GM23338 (cell line): Measurements from ENCODE around the gene PRDM7. TPM values are rescaled to one million over a fixed set of nuclear protein-coding genes. Genes with fewer than 3 reads are reported as not detected.

Source experiments
- ATAC-seq: fragments of 200-7000 bp; cut with Tn5 transposase; 3 replicates; pipeline ENCODE4 v1.9.1; 2020
- DNase-seq: peaks from one replicate; pipeline ENCODE4 v3.0.0-alpha.2; 2015; ENCODE audit warnings: low spot score
- H2AFZ ChIP-seq: fragments of 200-600 bp; sonication (generic); 2 replicates; pipeline ENCODE4 v1.8.0; 2016; ENCODE audit warnings: antibody characterized with exemption, mild to moderate bottlenecking, moderate library complexity
- H3F3A ChIP-seq: fragments of 200-600 bp; sonication (generic); replicated peaks from 2 replicates; pipeline ENCODE4 v1.8.0; 2017; ENCODE audit warnings: antibody characterized with exemption, mixed run types, low read depth
- H3K27ac ChIP-seq: fragments of 200-600 bp; sonication (generic); 2 replicates; pipeline ENCODE4 v1.6.1; 2016; ENCODE audit warnings: low read depth
- H3K27me3 ChIP-seq: fragments of 200-600 bp; sonication (generic); 2 replicates; pipeline ENCODE4 v1.8.0; 2016; ENCODE audit warnings: mild to moderate bottlenecking, mixed run types, moderate library complexity; ENCODE audit not compliant: insufficient read depth
- H3K36me3 ChIP-seq: fragments of 200-600 bp; sonication (generic); 2 replicates; pipeline ENCODE4 v1.8.0; 2016; ENCODE audit warnings: mild to moderate bottlenecking; ENCODE audit not compliant: insufficient read depth
- H3K4me1 ChIP-seq: fragments of 200-600 bp; sonication (generic); 2 replicates; pipeline ENCODE4 v1.8.0; 2016; ENCODE audit warnings: mild to moderate bottlenecking, moderate library complexity; ENCODE audit not compliant: insufficient read depth
- H3K4me2 ChIP-seq: fragments of 200-600 bp; sonication (generic); 2 replicates; pipeline ENCODE4 v1.7.1; 2017; ENCODE audit warnings: mixed run types
- H3K4me3 ChIP-seq: fragments of 200-600 bp; sonication (generic); 2 replicates; pipeline ENCODE4 v1.6.1; 2016; ENCODE audit warnings: mixed run types
- H3K79me2 ChIP-seq: fragments of 200-600 bp; sonication (generic); replicated peaks from 2 replicates; pipeline ENCODE4 v1.8.0; 2017; ENCODE audit warnings: mild to moderate bottlenecking; ENCODE audit not compliant: insufficient read depth
- H3K9me2 ChIP-seq: fragments of 200-600 bp; sonication (generic); 2 replicates; pipeline ENCODE4 v1.8.0; 2017; ENCODE audit not compliant: insufficient read depth
- H4K20me1 ChIP-seq: fragments of 200-600 bp; sonication (generic); replicated peaks from 2 replicates; pipeline ENCODE4 v1.8.0; 2017; ENCODE audit warnings: mild to moderate bottlenecking; ENCODE audit not compliant: insufficient read depth
- H3K27ac Mint-ChIP-seq: 2 replicates; pipeline ENCODE4 v1.8.0; 2020; ENCODE audit warnings: inconsistent platforms, mild to moderate bottlenecking, moderate library complexity, mixed read lengths
- H3K27me3 Mint-ChIP-seq: 3 replicates; pipeline ENCODE4 v1.8.0; 2022; ENCODE audit warnings: low read depth, mild to moderate bottlenecking, moderate library complexity, mixed read lengths, inconsistent platforms; ENCODE audit not compliant: insufficient read depth, poor library complexity
- H3K36me3 Mint-ChIP-seq: 3 replicates; pipeline ENCODE4 v1.8.0; 2021; ENCODE audit warnings: low read depth, mild to moderate bottlenecking, inconsistent platforms, moderate library complexity, mixed read lengths
- H3K4me1 Mint-ChIP-seq: 3 replicates; pipeline ENCODE4 v1.8.0; 2020; ENCODE audit warnings: mild to moderate bottlenecking, inconsistent platforms, mixed read lengths
- H3K4me3 Mint-ChIP-seq: 3 replicates; pipeline ENCODE4 v1.8.0; 2021; ENCODE audit warnings: moderate library complexity, mild to moderate bottlenecking, inconsistent platforms, mixed read lengths
- H3K9me3 Mint-ChIP-seq: 3 replicates; pipeline ENCODE4 v1.8.0; 2020; ENCODE audit warnings: moderate library complexity, mild to moderate bottlenecking, inconsistent platforms, mixed read lengths
- JUNB ChIP-seq: IDR thresholded peaks from one replicate; pipeline ENCODE4 v1.6.1; 2016; ENCODE audit warnings: antibody characterized with exemption; ENCODE audit not compliant: unreplicated experiment
- NANOG ChIP-seq: IDR thresholded peaks from 2 replicates; pipeline ENCODE4 v1.6.1; 2016; ENCODE audit warnings: antibody characterized with exemption, borderline replicate concordance
- STAT1 ChIP-seq: IDR thresholded peaks from one replicate; pipeline ENCODE4 v1.6.1; 2016; ENCODE audit warnings: antibody characterized with exemption; ENCODE audit not compliant: unreplicated experiment
- ZNF114 ChIP-seq: fragments of 250-450 bp; sonication (Bioruptor Pico); IDR thresholded peaks from 2 replicates; pipeline ENCODE4 v1.5.0; 2020; ENCODE audit warnings: mild to moderate bottlenecking, moderate library complexity
- ZNF331 ChIP-seq: fragments of 250-450 bp; sonication (Bioruptor Pico); IDR thresholded peaks from 2 replicates; pipeline ENCODE4 v1.5.0; 2020; ENCODE audit warnings: low read depth, mild to moderate bottlenecking, moderate library complexity
- polyA plus RNA-seq: library from polyadenylated mRNA; unstranded; fragments of >200 nt; fragmentation: Nextera tagmentation; extraction: Ambion mirVana; gene quantifications from 2 replicates; pipeline ENCODE4 v1.2.1, GENCODE V29; 2016
- total RNA-seq: library from RNA; depleted of rRNA; stranded (reverse); fragments of >200 nt; shearing (Covaris generic); gene quantifications from 2 replicates; pipeline ENCODE4 v1.2.3, GENCODE V29; 2014
- TF ChIP-seq, protein P1 (sequence below): IDR thresholded peaks from one replicate; pipeline ENCODE4 v1.6.1; 2018; ENCODE audit warnings: antibody characterized with exemption; ENCODE audit not compliant: unreplicated experiment
- TF ChIP-seq, protein P2 (sequence below), 2 experiments: fragments of 200-600 bp in 1 of 2; sonication (generic) in 1 of 2; conservative IDR thresholded peaks; 2 replicates each; pipeline versions ENCODE4 v1.5.1 to v1.6.1; 2016 to 2017; ENCODE audit warnings: antibody characterized with exemption in 2 of 2, low read depth in 2 of 2, mild to moderate bottlenecking in 2 of 2, moderate library complexity in 1 of 2
- TF ChIP-seq, protein P3 (sequence below): IDR thresholded peaks from 2 replicates; pipeline ENCODE4 v1.6.1; 2016; ENCODE audit warnings: antibody characterized with exemption

The PRDM7 gene
- total and polyA plus RNA-seq, 2 experiments from 2014 or later = 0.08 TPM; not detected in 1

DNA sequence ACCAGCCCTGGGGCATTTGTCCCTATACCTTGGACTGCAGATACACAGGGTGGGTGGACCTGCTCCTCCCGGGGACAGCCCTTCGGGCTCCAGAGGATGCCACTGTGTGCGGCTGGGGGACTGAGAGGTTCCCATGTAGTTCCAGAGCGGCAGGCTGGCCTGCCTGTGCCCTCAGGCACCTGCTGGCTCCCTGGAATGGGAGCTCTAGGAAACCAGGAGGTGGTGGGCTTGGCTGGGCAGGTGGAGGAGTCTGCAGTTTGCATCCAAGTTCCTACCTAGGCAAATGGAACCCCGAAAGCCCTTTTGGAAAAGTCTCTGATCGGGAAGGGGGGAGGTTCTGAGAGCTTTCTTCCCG is 58.9 kb downstream of the PRDM7 start (continued):
- TF ChIP-seq, protein P1, sequence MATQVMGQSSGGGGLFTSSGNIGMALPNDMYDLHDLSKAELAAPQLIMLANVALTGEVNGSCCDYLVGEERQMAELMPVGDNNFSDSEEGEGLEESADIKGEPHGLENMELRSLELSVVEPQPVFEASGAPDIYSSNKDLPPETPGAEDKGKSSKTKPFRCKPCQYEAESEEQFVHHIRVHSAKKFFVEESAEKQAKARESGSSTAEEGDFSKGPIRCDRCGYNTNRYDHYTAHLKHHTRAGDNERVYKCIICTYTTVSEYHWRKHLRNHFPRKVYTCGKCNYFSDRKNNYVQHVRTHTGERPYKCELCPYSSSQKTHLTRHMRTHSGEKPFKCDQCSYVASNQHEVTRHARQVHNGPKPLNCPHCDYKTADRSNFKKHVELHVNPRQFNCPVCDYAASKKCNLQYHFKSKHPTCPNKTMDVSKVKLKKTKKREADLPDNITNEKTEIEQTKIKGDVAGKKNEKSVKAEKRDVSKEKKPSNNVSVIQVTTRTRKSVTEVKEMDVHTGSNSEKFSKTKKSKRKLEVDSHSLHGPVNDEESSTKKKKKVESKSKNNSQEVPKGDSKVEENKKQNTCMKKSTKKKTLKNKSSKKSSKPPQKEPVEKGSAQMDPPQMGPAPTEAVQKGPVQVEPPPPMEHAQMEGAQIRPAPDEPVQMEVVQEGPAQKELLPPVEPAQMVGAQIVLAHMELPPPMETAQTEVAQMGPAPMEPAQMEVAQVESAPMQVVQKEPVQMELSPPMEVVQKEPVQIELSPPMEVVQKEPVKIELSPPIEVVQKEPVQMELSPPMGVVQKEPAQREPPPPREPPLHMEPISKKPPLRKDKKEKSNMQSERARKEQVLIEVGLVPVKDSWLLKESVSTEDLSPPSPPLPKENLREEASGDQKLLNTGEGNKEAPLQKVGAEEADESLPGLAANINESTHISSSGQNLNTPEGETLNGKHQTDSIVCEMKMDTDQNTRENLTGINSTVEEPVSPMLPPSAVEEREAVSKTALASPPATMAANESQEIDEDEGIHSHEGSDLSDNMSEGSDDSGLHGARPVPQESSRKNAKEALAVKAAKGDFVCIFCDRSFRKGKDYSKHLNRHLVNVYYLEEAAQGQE = no peak
- TF ChIP-seq NANOG (no peak), STAT1 (no peak), ZNF114 (CRISPR knock-in tag) (no peak), ZNF331 (no peak)

DNA sequence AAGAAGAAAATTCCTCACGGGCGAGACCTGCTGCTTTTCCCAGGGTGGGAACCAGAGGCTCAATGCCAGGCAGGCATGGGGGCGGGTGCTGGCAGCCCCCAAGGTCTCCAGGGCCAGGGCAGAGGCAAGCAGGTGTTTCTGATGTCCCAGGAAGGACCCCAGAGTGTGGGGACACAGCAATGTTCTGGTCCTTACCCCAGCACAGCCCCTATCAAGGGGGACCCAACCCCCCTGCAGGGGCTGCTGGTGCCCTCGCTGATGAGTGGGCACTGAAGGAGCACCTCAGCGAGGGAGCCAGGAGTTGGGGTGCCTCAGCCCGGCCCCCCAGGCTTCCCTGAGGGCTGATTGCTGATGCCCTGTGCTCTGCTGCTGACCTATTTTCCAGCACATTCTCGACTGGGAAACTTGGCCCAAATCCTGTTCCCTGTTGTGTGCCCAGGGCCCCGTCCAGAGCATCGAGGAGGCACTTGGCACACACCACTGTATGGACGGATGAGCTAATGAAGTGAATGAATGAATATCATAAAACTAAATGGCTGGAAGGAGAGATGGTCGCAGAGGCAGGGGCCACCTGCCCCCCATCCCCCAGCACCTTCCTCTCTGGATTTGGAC is 60.7 kb downstream of the PRDM7 start:
- H3K79me2 ChIP-seq = peaks cover 23% of the 10 kb centered on the region
- H3F3A ChIP-seq = peaks cover 29% of the 10 kb centered on the region; the same call in 1 of the 2 replicates
- H3K4me3 Mint-ChIP-seq = no peak overlapping the region
- peaks cover 12% of the 10 kb centered on the region for H4K20me1 ChIP-seq
- peaks cover 3% of the 10 kb centered on the region; the same call in 1 of the 3 replicates for H3K9me3 Mint-ChIP-seq
- H3K27ac Mint-ChIP-seq = no peak overlapping the region
- no peaks in the 10 kb centered on the region for H3K9me2 ChIP-seq
- DNase-seq = no peak
- H3K27me3 Mint-ChIP-seq = peaks cover 21% of the 10 kb centered on the region
- no peaks in the 10 kb centered on the region for H3K36me3 ChIP-seq
- H3K4me1 ChIP-seq = peaks cover 24% of the 10 kb centered on the region
- peaks cover 19% of the 10 kb centered on the region for H3K36me3 Mint-ChIP-seq
- no peak overlapping the region for H3K27ac ChIP-seq
- peaks cover 19% of the 10 kb centered on the region for H3K4me1 Mint-ChIP-seq
- no peaks in the 10 kb centered on the region for H3K27me3 ChIP-seq
- no peak overlapping the region for H2AFZ ChIP-seq
- no peak overlapping the region for H3K4me2 ChIP-seq
- no peak for ATAC-seq
- no peak overlapping the region for H3K4me3 ChIP-seq
- TF ChIP-seq, protein P2, sequence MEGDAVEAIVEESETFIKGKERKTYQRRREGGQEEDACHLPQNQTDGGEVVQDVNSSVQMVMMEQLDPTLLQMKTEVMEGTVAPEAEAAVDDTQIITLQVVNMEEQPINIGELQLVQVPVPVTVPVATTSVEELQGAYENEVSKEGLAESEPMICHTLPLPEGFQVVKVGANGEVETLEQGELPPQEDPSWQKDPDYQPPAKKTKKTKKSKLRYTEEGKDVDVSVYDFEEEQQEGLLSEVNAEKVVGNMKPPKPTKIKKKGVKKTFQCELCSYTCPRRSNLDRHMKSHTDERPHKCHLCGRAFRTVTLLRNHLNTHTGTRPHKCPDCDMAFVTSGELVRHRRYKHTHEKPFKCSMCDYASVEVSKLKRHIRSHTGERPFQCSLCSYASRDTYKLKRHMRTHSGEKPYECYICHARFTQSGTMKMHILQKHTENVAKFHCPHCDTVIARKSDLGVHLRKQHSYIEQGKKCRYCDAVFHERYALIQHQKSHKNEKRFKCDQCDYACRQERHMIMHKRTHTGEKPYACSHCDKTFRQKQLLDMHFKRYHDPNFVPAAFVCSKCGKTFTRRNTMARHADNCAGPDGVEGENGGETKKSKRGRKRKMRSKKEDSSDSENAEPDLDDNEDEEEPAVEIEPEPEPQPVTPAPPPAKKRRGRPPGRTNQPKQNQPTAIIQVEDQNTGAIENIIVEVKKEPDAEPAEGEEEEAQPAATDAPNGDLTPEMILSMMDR (conservative IDR thresholded peaks at IDR 0.05; ENCODE audit: low read depth in 2 of 2) = no peak
- TF ChIP-seq, protein P1 = no peak
- no peak for TF ChIP-seq JUNB
- TF ChIP-seq, protein P3, sequence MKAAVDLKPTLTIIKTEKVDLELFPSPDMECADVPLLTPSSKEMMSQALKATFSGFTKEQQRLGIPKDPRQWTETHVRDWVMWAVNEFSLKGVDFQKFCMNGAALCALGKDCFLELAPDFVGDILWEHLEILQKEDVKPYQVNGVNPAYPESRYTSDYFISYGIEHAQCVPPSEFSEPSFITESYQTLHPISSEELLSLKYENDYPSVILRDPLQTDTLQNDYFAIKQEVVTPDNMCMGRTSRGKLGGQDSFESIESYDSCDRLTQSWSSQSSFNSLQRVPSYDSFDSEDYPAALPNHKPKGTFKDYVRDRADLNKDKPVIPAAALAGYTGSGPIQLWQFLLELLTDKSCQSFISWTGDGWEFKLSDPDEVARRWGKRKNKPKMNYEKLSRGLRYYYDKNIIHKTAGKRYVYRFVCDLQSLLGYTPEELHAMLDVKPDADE = no peak
